ENCODE measurements around the gene ACSBG1.

ACSBG1 gene

DNA sequence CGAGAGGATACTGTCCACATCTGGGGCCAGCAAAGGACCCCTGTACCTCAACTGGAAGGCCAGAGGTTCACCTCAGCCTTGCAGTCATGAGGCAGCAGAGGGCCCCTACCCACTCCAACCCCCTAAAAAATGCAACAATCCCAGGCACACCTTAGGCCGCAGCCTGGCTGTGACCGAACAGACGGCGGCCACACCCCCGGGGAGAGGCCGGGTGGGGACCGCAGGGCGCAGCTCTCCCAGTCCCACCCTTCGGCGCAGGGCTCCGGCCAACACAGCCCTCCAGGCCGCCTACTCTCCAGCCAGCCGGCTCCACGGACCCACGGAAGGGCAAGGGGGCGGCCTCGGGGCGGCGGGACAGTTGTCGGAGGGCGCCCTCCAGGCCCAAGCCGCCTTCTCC lies 29.5 kb upstream of the ACSBG1 start:
- H3K4me3 ChIP-seq (ENCODE audit: low read depth, low read length) = no peak overlapping the region
- DNase-seq (ENCODE audit: low read depth, low spot score) = no peak
- TF ChIP-seq, protein P1, sequence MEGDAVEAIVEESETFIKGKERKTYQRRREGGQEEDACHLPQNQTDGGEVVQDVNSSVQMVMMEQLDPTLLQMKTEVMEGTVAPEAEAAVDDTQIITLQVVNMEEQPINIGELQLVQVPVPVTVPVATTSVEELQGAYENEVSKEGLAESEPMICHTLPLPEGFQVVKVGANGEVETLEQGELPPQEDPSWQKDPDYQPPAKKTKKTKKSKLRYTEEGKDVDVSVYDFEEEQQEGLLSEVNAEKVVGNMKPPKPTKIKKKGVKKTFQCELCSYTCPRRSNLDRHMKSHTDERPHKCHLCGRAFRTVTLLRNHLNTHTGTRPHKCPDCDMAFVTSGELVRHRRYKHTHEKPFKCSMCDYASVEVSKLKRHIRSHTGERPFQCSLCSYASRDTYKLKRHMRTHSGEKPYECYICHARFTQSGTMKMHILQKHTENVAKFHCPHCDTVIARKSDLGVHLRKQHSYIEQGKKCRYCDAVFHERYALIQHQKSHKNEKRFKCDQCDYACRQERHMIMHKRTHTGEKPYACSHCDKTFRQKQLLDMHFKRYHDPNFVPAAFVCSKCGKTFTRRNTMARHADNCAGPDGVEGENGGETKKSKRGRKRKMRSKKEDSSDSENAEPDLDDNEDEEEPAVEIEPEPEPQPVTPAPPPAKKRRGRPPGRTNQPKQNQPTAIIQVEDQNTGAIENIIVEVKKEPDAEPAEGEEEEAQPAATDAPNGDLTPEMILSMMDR (IDR thresholded peaks at IDR 0.05; ENCODE audit: low read depth, low read length) = no peak
- in situ Hi-C loops (cut with HindIII; ENCODE audit: low sequenced_read_pairs) = no loop called here

DNA sequence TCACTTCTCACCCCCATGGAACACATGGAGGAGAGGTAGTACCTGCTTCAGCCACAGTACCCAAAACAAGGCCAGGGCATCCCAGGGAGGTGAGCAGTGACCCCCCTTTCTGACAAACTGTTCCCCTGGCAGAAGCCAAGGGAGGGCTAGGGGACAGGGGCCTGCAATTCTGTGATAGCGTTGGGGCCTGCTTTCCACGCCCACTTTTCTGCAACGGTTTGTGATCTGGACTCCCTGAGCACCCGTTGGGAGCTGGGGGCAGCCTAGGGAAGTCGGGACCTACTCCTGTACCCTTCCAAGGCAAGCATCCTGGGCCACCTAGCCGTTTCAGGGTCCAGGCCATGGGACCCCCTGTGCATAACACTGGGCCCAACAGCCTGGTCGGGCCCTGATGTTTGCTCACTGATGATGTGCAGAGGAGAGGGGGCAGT lies 29.0 kb upstream of the ACSBG1 start:
- no peak for DNase-seq (ENCODE audit: low read depth, low spot score)
- in situ Hi-C loops (cut with HindIII; ENCODE audit: low sequenced_read_pairs) = no loop called here

DNA sequence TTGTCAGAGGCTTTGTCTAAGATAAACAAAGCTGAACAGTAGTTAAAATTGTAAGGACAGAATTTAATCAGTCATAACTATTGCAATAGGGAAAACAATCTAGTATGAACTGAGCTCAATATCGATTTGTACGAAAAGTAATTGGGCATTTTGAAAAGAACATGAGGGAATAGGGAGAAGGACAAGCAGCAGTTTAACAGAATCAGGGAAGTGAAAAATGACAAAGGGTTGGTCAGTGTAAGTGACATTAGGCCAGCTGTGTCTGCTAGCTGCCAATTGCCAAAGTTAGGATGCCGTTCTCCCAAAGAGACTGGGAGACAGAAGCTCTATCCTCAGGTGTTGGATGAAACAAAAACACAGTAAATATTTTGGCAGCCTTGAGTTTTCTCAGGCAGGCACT lies 26.7 kb upstream of the ACSBG1 start:
- TF ChIP-seq, protein P1 (IDR thresholded peaks at IDR 0.05; ENCODE audit: low read depth, low read length) = no peak
- H3K4me3 ChIP-seq (ENCODE audit: low read depth, low read length) = no peak overlapping the region
- in situ Hi-C loops (cut with HindIII; ENCODE audit: low sequenced_read_pairs) = no loop called here
- no peak for DNase-seq (ENCODE audit: low read depth, low spot score)

More for the DNA sequence above, 29.0 kb upstream of the ACSBG1 start:
- TF ChIP-seq, protein P1 (IDR thresholded peaks at IDR 0.05; ENCODE audit: low read depth, low read length) = no peak
- no peak overlapping the region for H3K4me3 ChIP-seq (ENCODE audit: low read depth, low read length)

DNA sequence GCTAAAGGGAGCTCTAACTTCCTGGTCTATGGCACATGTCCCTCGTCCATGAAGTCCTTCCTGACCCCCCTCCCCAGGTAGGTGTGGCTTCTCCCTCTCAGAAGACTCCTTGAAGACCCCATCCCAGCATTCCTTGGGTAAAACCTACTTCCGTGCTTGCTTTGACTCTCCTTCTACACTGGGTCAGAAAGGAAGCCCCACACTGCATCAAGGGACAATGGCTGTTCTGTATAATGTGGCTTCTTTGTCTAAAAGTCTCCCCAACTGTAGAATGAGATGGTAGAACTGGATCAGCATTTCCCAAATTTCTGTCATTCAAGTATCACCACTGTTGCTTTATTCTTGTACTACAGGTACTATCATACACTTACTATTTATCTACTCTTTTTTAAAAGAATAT lies 26.1 kb upstream of the ACSBG1 start:
- no peak overlapping the region for H3K4me3 ChIP-seq (ENCODE audit: low read depth, low read length)
- no peak for DNase-seq (ENCODE audit: low read depth, low spot score)
- in situ Hi-C loops (cut with HindIII; ENCODE audit: low sequenced_read_pairs) = no loop called here
- TF ChIP-seq, protein P1 (IDR thresholded peaks at IDR 0.05; ENCODE audit: low read depth, low read length) = no peak

DNA sequence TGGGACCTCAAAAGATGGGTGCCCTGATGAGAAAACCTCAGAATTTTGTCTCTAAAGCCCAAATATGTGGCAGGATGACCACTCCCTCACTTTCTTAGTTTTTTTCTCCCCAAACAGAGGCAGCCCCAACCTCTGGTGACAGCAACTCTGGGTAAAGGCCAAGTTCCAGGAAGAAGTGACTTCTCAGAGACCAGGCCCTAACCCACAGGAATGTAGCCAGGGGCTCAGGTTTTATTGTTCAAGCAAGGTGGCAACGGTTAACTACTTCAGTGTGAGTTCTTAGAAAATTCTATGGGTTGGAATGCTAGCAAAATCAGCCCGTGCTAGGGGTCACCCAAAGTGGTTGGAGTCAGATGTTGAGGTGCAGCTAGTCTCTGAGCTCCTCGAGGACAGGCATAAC lies 24.9 kb upstream of the ACSBG1 start:
- DNase-seq (ENCODE audit: low read depth, low spot score) = no peak
- no peak overlapping the region for H3K4me3 ChIP-seq (ENCODE audit: low read depth, low read length)
- in situ Hi-C loops (cut with HindIII; ENCODE audit: low sequenced_read_pairs) = no loop called here
- TF ChIP-seq, protein P1 (IDR thresholded peaks at IDR 0.05; ENCODE audit: low read depth, low read length) = no peak

DNA sequence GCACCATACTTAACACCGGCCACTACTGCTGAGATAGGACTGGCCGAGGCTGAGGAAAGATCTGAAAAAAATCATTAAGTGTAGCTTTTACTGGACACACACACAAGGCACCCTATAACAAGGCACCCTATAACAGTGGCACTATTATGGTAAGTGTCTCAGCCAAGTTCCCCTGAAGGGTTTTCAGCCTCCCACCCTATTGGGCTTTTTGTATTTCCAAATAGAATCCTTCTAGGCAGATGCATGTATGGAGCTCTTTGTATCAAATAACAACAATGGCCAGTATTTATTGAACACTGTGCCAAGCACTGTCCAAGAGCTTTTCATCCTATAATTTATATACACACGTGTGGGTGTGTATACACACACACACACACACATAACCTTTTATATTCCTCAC lies 23.3 kb upstream of the ACSBG1 start:
- in situ Hi-C loops (cut with HindIII; ENCODE audit: low sequenced_read_pairs) = no loop called here
- DNase-seq (ENCODE audit: low read depth, low spot score) = no peak
- TF ChIP-seq, protein P1 (IDR thresholded peaks at IDR 0.05; ENCODE audit: low read depth, low read length) = no peak
- H3K4me3 ChIP-seq (ENCODE audit: low read depth, low read length) = no peak overlapping the region

DNA sequence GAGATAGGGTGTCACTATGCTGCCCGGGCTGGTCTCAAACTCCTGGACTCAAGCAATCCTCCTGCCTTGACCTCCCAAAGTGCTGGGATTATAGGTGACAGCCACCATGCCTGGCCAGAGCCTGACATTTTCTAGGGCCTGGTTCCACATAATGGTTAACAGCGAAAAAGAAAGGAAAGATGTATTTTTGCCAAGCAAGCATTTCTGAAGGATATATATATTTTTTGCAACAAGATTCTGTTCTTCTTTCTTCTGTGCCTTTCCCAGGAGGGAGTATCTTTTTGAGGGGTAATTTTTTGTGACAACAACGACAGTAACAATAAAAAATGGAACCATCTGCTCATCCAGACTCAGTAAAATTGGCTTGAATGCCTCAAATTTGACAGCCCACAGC lies 21.7 kb upstream of the ACSBG1 start:
- no peak overlapping the region for H3K4me3 ChIP-seq (ENCODE audit: low read depth, low read length)
- in situ Hi-C loops (cut with HindIII; ENCODE audit: low sequenced_read_pairs) = no loop called here
- TF ChIP-seq, protein P1 (IDR thresholded peaks at IDR 0.05; ENCODE audit: low read depth, low read length) = no peak
- DNase-seq (ENCODE audit: low read depth, low spot score) = no peak
